ENCODE measurements around the gene PTCH1. TPM values are rescaled to one million over a fixed set of nuclear protein-coding genes. Genes with fewer than 3 reads are reported as not detected.

Gene PTCH1
- total RNA-seq, 1 experiment from 2014 or later: 6.6 TPM

- ChIA-PET POLR2A (no interaction called here), CTCF (no interaction called here)
- H3K9me3 ChIP-seq (ENCODE audit: control insufficient read depth, insufficient read depth, low read depth, low read length): no peaks in the 10 kb centered on the region
- in situ Hi-C loops (cut with HindIII; ENCODE audit: low pct_unique_long_range_greater_than_20kb, low sequenced_read_pairs) (no loop called here), intact Hi-C loops (cut with micrococcal nuclease; ENCODE audit: unreplicated experiment) (no loop called here)
- BruUV-seq (replicated peaks): no TSS peak
- DNase-seq (ENCODE audit: low read depth, low spot score) (no peak), ATAC-seq (no peak)
- no peaks in the 10 kb centered on the region for H3K36me3 ChIP-seq (ENCODE audit: control insufficient read depth, insufficient read depth, low read length)
- no peaks in the 10 kb centered on the region for H3K27me3 ChIP-seq (ENCODE audit: control insufficient read depth, insufficient read depth, low read length)
- TF ChIP-seq SIN3A (IDR thresholded peaks at IDR 0.05; ENCODE audit: borderline replicate concordance, insufficient read depth, low read depth, low read length) (no peak), CTCF (IDR thresholded peaks at IDR 0.05) (no peak), POLR2AphosphoS5 (IDR thresholded peaks at IDR 0.05; ENCODE audit: low read depth, low read length) (no peak), TCF7L2 (IDR thresholded peaks at IDR 0.05; ENCODE audit: low read depth, low read length) (no peak)
- TF ChIP-seq, protein P1, sequence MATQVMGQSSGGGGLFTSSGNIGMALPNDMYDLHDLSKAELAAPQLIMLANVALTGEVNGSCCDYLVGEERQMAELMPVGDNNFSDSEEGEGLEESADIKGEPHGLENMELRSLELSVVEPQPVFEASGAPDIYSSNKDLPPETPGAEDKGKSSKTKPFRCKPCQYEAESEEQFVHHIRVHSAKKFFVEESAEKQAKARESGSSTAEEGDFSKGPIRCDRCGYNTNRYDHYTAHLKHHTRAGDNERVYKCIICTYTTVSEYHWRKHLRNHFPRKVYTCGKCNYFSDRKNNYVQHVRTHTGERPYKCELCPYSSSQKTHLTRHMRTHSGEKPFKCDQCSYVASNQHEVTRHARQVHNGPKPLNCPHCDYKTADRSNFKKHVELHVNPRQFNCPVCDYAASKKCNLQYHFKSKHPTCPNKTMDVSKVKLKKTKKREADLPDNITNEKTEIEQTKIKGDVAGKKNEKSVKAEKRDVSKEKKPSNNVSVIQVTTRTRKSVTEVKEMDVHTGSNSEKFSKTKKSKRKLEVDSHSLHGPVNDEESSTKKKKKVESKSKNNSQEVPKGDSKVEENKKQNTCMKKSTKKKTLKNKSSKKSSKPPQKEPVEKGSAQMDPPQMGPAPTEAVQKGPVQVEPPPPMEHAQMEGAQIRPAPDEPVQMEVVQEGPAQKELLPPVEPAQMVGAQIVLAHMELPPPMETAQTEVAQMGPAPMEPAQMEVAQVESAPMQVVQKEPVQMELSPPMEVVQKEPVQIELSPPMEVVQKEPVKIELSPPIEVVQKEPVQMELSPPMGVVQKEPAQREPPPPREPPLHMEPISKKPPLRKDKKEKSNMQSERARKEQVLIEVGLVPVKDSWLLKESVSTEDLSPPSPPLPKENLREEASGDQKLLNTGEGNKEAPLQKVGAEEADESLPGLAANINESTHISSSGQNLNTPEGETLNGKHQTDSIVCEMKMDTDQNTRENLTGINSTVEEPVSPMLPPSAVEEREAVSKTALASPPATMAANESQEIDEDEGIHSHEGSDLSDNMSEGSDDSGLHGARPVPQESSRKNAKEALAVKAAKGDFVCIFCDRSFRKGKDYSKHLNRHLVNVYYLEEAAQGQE (IDR thresholded peaks at IDR 0.05; ENCODE audit: insufficient read depth in 1 of 2, low read depth in 2 of 2, low read length in 1 of 2): no peak
- H3K27ac ChIP-seq (ENCODE audit: low read length): no peak overlapping the region
- H3K4me1 ChIP-seq (ENCODE audit: control insufficient read depth, insufficient read depth, low read length): peaks cover 3% of the 10 kb centered on the region; the same call in 1 of the 2 replicates
- no peak overlapping the region for H3K4me3 ChIP-seq (ENCODE audit: low read depth in 2 of 2, low read length in 2 of 2)
These were observed 27.8 kb downstream of the PTCH1 start for GRCh38 chr9:95488954-95489353.

DNA sequence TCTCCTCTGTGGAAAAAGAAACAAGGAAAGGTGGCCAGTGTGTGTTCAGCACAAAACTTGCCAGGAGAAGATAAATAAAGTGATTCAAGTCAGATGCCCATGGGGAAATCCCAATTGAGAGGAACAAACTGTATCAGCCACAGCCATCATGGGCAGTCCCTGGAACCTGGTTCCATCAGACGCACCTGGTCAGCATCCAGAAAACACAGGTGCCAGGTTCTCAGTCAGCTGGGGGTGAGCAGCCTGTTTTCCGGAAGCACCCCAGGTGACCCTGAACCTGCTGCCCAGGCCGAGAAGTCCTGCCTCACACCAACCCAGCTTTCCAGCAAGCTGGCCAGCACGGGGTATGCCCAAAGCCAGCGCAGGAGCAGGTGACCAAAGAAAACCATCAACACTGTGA is 30.5 kb downstream of the PTCH1 start:
- ChIA-PET POLR2A (no interaction called here), CTCF (no interaction called here)

More for the DNA sequence above, 30.5 kb downstream of the PTCH1 start:
- H3K9me3 ChIP-seq (ENCODE audit: control insufficient read depth, insufficient read depth, low read depth, low read length): no peaks in the 10 kb centered on the region
- no peak for ATAC-seq
- BruUV-seq (replicated peaks): no TSS peak
- H3K36me3 ChIP-seq (ENCODE audit: control insufficient read depth, insufficient read depth, low read length): no peaks in the 10 kb centered on the region; the same call in 1 of the 2 replicates
- no peak overlapping the region for H3K27ac ChIP-seq (ENCODE audit: low read length)
- H3K27me3 ChIP-seq (ENCODE audit: control insufficient read depth, insufficient read depth, low read length): no peaks in the 10 kb centered on the region
- no peak for DNase-seq (ENCODE audit: low read depth, low spot score)
- no peak overlapping the region for H3K4me3 ChIP-seq (ENCODE audit: low read depth in 2 of 2, low read length in 2 of 2)
- no peak for TF ChIP-seq CTCF (IDR thresholded peaks at IDR 0.05)
- TF ChIP-seq POLR2AphosphoS5 (IDR thresholded peaks at IDR 0.05; ENCODE audit: low read depth, low read length): no peak
- TF ChIP-seq TCF7L2 (IDR thresholded peaks at IDR 0.05; ENCODE audit: low read depth, low read length): no peak
- no peak for TF ChIP-seq SIN3A (IDR thresholded peaks at IDR 0.05; ENCODE audit: borderline replicate concordance, insufficient read depth, low read depth, low read length)
- TF ChIP-seq, protein P1 (IDR thresholded peaks at IDR 0.05; ENCODE audit: insufficient read depth in 1 of 2, low read depth in 2 of 2, low read length in 1 of 2): no peak
- in situ Hi-C loops (cut with HindIII; ENCODE audit: low pct_unique_long_range_greater_than_20kb, low sequenced_read_pairs) (no loop called here), intact Hi-C loops (cut with micrococcal nuclease; ENCODE audit: unreplicated experiment) (no loop called here)
- peaks cover 3% of the 10 kb centered on the region; the same call in 1 of the 2 replicates for H3K4me1 ChIP-seq (ENCODE audit: control insufficient read depth, insufficient read depth, low read length)

Data from Panc1 (cell line).